ENCODE data around the gene PACSIN2. TPM values are rescaled to one million over a fixed set of nuclear protein-coding genes. Genes with fewer than 3 reads are reported as not detected.
A peak's percentile ranks its signal among the peaks of the same experiment; 100 is the strongest.

PACSIN2 gene
- total RNA-seq, 1 experiment from 2014 or later: 224 TPM

GRCh38 chr22:42939941-42940653 is 74.9 kb downstream of the PACSIN2 start:
- BruUV-seq (replicated peaks): no TSS peak
- no peak for TF ChIP-seq CTCF (IDR thresholded peaks at IDR 0.05; ENCODE audit: unreplicated experiment)
- CTCF ChIA-PET: interaction anchor here (0.6 kb wide), 1 partner anchor 82 kb away, joined by 3 read pairs; no protein-coding TSS in a partner anchor
- H3K36me3 Mint-ChIP-seq (ENCODE audit: insufficient read depth, unreplicated experiment): peaks cover 92% of the 10 kb centered on the region
- intact Hi-C loops (cut with micrococcal nuclease; ENCODE audit: unreplicated experiment): no loop called here
- H3K27me3 Mint-ChIP-seq (ENCODE audit: unreplicated experiment): no peaks in the 10 kb centered on the region
- H3K4me1 Mint-ChIP-seq (ENCODE audit: low read depth, unreplicated experiment): peaks cover 90% of the 10 kb centered on the region
- peak overlapping the region; percentile 99 for H3K27ac Mint-ChIP-seq (ENCODE audit: unreplicated experiment)
- no peaks in the 10 kb centered on the region for H3K9me3 Mint-ChIP-seq (ENCODE audit: low read depth, unreplicated experiment)
- DNase-seq: peak; percentile 82
- peak overlapping the region; percentile 41 for H3K4me3 Mint-ChIP-seq (ENCODE audit: low read depth, unreplicated experiment)

GRCh38 chr22:42939451-42939881 is 75.5 kb downstream of the PACSIN2 start:
- H3K9me3 Mint-ChIP-seq (ENCODE audit: low read depth, unreplicated experiment): no peaks in the 10 kb centered on the region
- no TSS peak for BruUV-seq (replicated peaks)
- no peaks in the 10 kb centered on the region for H3K27me3 Mint-ChIP-seq (ENCODE audit: unreplicated experiment)
- peaks cover 92% of the 10 kb centered on the region for H3K36me3 Mint-ChIP-seq (ENCODE audit: insufficient read depth, unreplicated experiment)
- peaks cover 92% of the 10 kb centered on the region for H3K4me1 Mint-ChIP-seq (ENCODE audit: low read depth, unreplicated experiment)
- intact Hi-C loops (cut with micrococcal nuclease; ENCODE audit: unreplicated experiment): no loop called here
- DNase-seq: peak; percentile 46
- peak overlapping the region; percentile 99 for H3K27ac Mint-ChIP-seq (ENCODE audit: unreplicated experiment)
- peak overlapping the region; percentile 41 for H3K4me3 Mint-ChIP-seq (ENCODE audit: low read depth, unreplicated experiment)
- TF ChIP-seq CTCF (IDR thresholded peaks at IDR 0.05; ENCODE audit: unreplicated experiment): no peak
- CTCF ChIA-PET: interaction anchor here (1.4 kb wide), 1 partner anchor 25 kb away, joined by 4 read pairs; no protein-coding TSS in a partner anchor

GRCh38 chr22:42938976-42939375 is 76.0 kb downstream of the PACSIN2 start:
- H3K4me3 Mint-ChIP-seq (ENCODE audit: low read depth, unreplicated experiment): peak overlapping the region; percentile 65
- H3K27ac Mint-ChIP-seq (ENCODE audit: unreplicated experiment): peak overlapping the region; percentile 99
- intact Hi-C loops (cut with micrococcal nuclease; ENCODE audit: unreplicated experiment): no loop called here
- no peaks in the 10 kb centered on the region for H3K9me3 Mint-ChIP-seq (ENCODE audit: low read depth, unreplicated experiment)
- DNase-seq: no peak
- no peaks in the 10 kb centered on the region for H3K27me3 Mint-ChIP-seq (ENCODE audit: unreplicated experiment)
- H3K36me3 Mint-ChIP-seq (ENCODE audit: insufficient read depth, unreplicated experiment): peaks cover 92% of the 10 kb centered on the region
- TF ChIP-seq CTCF (IDR thresholded peaks at IDR 0.05; ENCODE audit: unreplicated experiment): no peak
- CTCF ChIA-PET: interaction anchor here (1.4 kb wide), 1 partner anchor 25 kb away, joined by 4 read pairs; no protein-coding TSS in a partner anchor
- BruUV-seq (replicated peaks): no TSS peak
- H3K4me1 Mint-ChIP-seq (ENCODE audit: low read depth, unreplicated experiment): peaks cover 92% of the 10 kb centered on the region

- H3K4me1 Mint-ChIP-seq (ENCODE audit: low read depth, unreplicated experiment): peaks cover 92% of the 10 kb centered on the region
- H3K9me3 Mint-ChIP-seq (ENCODE audit: low read depth, unreplicated experiment): no peaks in the 10 kb centered on the region
- TF ChIP-seq CTCF (IDR thresholded peaks at IDR 0.05; ENCODE audit: unreplicated experiment): no peak
- BruUV-seq (replicated peaks): no TSS peak
- no peaks in the 10 kb centered on the region for H3K27me3 Mint-ChIP-seq (ENCODE audit: unreplicated experiment)
- H3K27ac Mint-ChIP-seq (ENCODE audit: unreplicated experiment): peak overlapping the region; percentile 99
- peaks cover 96% of the 10 kb centered on the region for H3K36me3 Mint-ChIP-seq (ENCODE audit: insufficient read depth, unreplicated experiment)
- H3K4me3 Mint-ChIP-seq (ENCODE audit: low read depth, unreplicated experiment): peak overlapping the region; percentile 65
- CTCF ChIA-PET: interaction anchor here (1.4 kb wide), 1 partner anchor 26 kb away, joined by 4 read pairs; no protein-coding TSS in a partner anchor
- intact Hi-C loops (cut with micrococcal nuclease; ENCODE audit: unreplicated experiment): no loop called here
- no peak for DNase-seq
These were observed 76.5 kb downstream of the PACSIN2 start for GRCh38 chr22:42938449-42938848.

Data from Calu3 (cell line).